ENCODE data around the gene PDZD2. TPM values are rescaled to one million over a fixed set of nuclear protein-coding genes. Genes with fewer than 3 reads are reported as not detected.

PDZD2 gene
- total RNA-seq, 2 donors from 2014 or later = 6.6 to 14.6 TPM

DNA sequence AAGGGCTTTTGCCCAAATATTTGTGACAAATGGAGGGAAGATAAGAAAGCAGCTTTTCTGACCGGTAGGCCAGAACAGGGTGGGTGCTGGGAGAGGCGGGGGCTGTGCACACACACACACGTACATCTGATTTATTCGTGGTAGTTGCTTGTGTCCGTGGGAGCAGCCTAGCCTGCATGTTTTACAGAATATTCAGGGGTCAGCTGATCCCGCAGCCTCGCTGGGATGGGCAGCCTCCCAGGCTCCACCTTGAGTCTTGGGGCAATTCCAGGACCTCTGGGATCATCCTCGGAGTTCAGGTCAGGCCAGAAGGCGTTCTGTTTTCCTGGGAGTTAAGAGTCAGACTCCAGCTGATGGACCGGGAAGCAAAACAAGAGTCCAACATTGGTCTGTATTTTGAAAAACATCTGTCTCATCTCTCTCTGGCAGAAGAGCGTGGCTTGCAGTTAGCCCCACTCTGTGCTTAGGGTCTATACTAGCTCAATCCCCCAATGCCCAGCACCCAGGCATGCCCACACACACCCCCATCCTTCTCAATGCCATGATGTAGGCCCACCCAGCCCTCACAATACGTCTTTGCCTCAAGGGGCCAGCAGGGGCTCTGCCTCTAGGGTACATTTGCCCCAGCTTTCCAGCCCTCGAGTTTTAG is 324.6 kb downstream of the PDZD2 start:
- Mint-ChIP-seq H3K4me3 (no peak overlapping the region), H3K4me1 (peaks cover 24% of the 10 kb centered on the region), H3K27ac (no peak overlapping the region), H3K27me3 (ENCODE audit: insufficient read depth) (peaks cover 14% of the 10 kb centered on the region), H3K36me3 (ENCODE audit: low read depth) (no peaks in the 10 kb centered on the region), H3K9me3 (no peaks in the 10 kb centered on the region)
- Histone ChIP-seq H3K9ac (ENCODE audit: extremely low read depth, low read length, poor library complexity, severe bottlenecking) (no peak overlapping the region), H3K9me3 (ENCODE audit: control insufficient read depth, low read length) (no peaks in the 10 kb centered on the region), H3K27me3 (ENCODE audit: control insufficient read depth, insufficient read depth, low read length, poor library complexity, severe bottlenecking) (peaks cover 21% of the 10 kb centered on the region), H3K4me1 (ENCODE audit: control insufficient read depth, insufficient read depth, low read length) (no peaks in the 10 kb centered on the region), H3K36me3 (ENCODE audit: control insufficient read depth, insufficient read depth, low read length) (no peaks in the 10 kb centered on the region), H3K27ac (ENCODE audit: low read depth, low read length) (no peak overlapping the region), H3K4me3 (ENCODE audit: low read length) (no peak overlapping the region)
- TF ChIP-seq, protein P1, sequence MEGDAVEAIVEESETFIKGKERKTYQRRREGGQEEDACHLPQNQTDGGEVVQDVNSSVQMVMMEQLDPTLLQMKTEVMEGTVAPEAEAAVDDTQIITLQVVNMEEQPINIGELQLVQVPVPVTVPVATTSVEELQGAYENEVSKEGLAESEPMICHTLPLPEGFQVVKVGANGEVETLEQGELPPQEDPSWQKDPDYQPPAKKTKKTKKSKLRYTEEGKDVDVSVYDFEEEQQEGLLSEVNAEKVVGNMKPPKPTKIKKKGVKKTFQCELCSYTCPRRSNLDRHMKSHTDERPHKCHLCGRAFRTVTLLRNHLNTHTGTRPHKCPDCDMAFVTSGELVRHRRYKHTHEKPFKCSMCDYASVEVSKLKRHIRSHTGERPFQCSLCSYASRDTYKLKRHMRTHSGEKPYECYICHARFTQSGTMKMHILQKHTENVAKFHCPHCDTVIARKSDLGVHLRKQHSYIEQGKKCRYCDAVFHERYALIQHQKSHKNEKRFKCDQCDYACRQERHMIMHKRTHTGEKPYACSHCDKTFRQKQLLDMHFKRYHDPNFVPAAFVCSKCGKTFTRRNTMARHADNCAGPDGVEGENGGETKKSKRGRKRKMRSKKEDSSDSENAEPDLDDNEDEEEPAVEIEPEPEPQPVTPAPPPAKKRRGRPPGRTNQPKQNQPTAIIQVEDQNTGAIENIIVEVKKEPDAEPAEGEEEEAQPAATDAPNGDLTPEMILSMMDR (conservative IDR thresholded peaks at IDR 0.05) = no peak
- no peak for DNase-seq
- WGBS, 2 experiments (ENCODE audit: insufficient coverage in 1 of 2, insufficient read length in 1 of 2) = 93 to 94% methylated on average over 9 to 13 of the region's 13 CpGs

DNA sequence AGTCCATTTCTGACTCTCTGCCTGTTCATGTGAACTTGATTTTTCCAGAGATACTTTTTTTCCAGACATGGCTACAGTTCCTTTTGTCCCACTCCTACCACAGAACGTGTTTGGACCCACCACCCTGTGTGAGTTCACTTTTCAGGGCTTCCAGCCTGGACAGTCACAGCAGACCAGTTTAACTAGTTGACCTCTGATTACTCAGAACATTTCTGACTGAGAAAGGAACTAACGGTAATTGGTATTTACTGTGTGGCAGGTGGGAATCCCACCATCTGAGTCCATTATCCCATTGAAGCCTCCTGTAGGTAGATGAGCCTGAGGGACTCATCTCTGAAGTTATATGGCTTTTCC is 325.1 kb downstream of the PDZD2 start:
- peaks cover 21% of the 10 kb centered on the region for H3K27me3 ChIP-seq (ENCODE audit: control insufficient read depth, insufficient read depth, low read length, poor library complexity, severe bottlenecking)
- H3K9me3 ChIP-seq (ENCODE audit: control insufficient read depth, low read length) = no peaks in the 10 kb centered on the region
- Mint-ChIP-seq H3K27me3 (ENCODE audit: insufficient read depth) (peaks cover 12% of the 10 kb centered on the region), H3K4me1 (peaks cover 24% of the 10 kb centered on the region), H3K36me3 (ENCODE audit: low read depth) (no peaks in the 10 kb centered on the region), H3K9me3 (no peaks in the 10 kb centered on the region), H3K4me3 (no peak overlapping the region), H3K27ac (no peak overlapping the region)
- TF ChIP-seq, protein P1 (conservative IDR thresholded peaks at IDR 0.05) = no peak
- H3K4me1 ChIP-seq (ENCODE audit: control insufficient read depth, insufficient read depth, low read length) = no peaks in the 10 kb centered on the region
- no peak overlapping the region for H3K9ac ChIP-seq (ENCODE audit: extremely low read depth, low read length, poor library complexity, severe bottlenecking)
- H3K27ac ChIP-seq (ENCODE audit: low read depth, low read length) = no peak overlapping the region
- no peak overlapping the region for H3K4me3 ChIP-seq (ENCODE audit: low read length)
- H3K36me3 ChIP-seq (ENCODE audit: control insufficient read depth, insufficient read depth, low read length) = no peaks in the 10 kb centered on the region
- WGBS, 2 experiments (ENCODE audit: insufficient coverage in 1 of 2, insufficient read length in 1 of 2) = 87 to 91% methylated on average over 2 of the region's 2 CpGs
- no peak for DNase-seq

DNA sequence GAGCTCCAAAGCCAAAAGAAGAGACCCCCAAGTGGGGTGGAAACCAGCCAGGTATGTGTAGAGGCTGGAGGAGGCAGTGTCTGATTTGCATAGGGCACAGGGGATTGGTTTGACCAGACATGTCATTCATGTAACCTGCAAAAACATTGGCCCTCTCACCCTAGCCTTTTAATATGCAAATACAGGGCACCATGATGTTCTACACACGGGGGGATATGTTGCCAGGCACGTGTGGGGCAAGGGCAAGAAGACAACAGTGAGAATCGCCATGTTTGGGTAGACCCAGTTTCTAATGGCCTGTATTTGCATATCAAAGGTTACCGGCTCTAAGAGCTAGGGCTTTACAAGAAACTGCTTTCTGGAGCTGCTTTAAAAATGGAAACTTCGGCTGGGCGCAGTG is 326.3 kb downstream of the PDZD2 start:
- no peaks in the 10 kb centered on the region for H3K9me3 ChIP-seq (ENCODE audit: control insufficient read depth, low read length)
- Mint-ChIP-seq H3K36me3 (ENCODE audit: low read depth) (peaks cover 2% of the 10 kb centered on the region), H3K27ac (no peak overlapping the region), H3K4me3 (no peak overlapping the region), H3K27me3 (ENCODE audit: insufficient read depth) (peaks cover 7% of the 10 kb centered on the region), H3K4me1 (peaks cover 16% of the 10 kb centered on the region), H3K9me3 (no peaks in the 10 kb centered on the region)
- H3K27me3 ChIP-seq (ENCODE audit: control insufficient read depth, insufficient read depth, low read length, poor library complexity, severe bottlenecking) = peaks cover 21% of the 10 kb centered on the region
- TF ChIP-seq, protein P1 (conservative IDR thresholded peaks at IDR 0.05) = no peak
- no peak overlapping the region for H3K4me3 ChIP-seq (ENCODE audit: low read length)
- H3K27ac ChIP-seq (ENCODE audit: low read depth, low read length) = no peak overlapping the region
- H3K36me3 ChIP-seq (ENCODE audit: control insufficient read depth, insufficient read depth, low read length) = no peaks in the 10 kb centered on the region
- peak; percentile 53 for DNase-seq
- 76 to 81% methylated on average over 6 of the region's 6 CpGs for WGBS, 2 experiments (ENCODE audit: insufficient coverage in 1 of 2, insufficient read length in 1 of 2)
- H3K9ac ChIP-seq (ENCODE audit: extremely low read depth, low read length, poor library complexity, severe bottlenecking) = no peak overlapping the region
- H3K4me1 ChIP-seq (ENCODE audit: control insufficient read depth, insufficient read depth, low read length) = no peaks in the 10 kb centered on the region
